Thymus (tissue), 11 donors: ENCODE data around the gene C2orf92. TPM values are rescaled to one million over a fixed set of nuclear protein-coding genes. Genes with fewer than 3 reads are reported as not detected.
"Not testable (repeated sequence)": the region's sequence is repeated elsewhere in the genome, so short reads cannot be mapped to it uniquely, and the experiment has no call there.

Experiments used
- DNase-seq, 9 donors: peaks; one replicate each; pipeline ENCODE4 v3.0.0-alpha.2; 2013; ENCODE audit warnings: low spot score in 9 of 9, low read depth in 6 of 9, missing footprints in 1 of 9
- H3K27ac ChIP-seq, 2 donors: one replicate each; pipeline ENCODE4 v1.5.1; 2013; ENCODE audit warnings: control low read depth in 1 of 2, low read depth in 1 of 2, low read length in 1 of 2, mild to moderate bottlenecking in 1 of 2, moderate library complexity in 1 of 2
- H3K27me3 ChIP-seq, 2 donors: one replicate each; pipeline ENCODE4 v1.5.1; 2013; ENCODE audit warnings: low read length in 1 of 2; ENCODE audit not compliant: control insufficient read depth in 2 of 2, insufficient read depth in 1 of 2
- H3K36me3 ChIP-seq, 2 donors: one replicate each; pipeline ENCODE4 v1.5.1; 2013; ENCODE audit warnings: low read length in 1 of 2, mild to moderate bottlenecking in 1 of 2, moderate library complexity in 1 of 2; ENCODE audit not compliant: control insufficient read depth in 2 of 2, insufficient read depth in 2 of 2
- H3K4me1 ChIP-seq, 2 donors: one replicate each; pipeline ENCODE4 v1.5.1; 2013; ENCODE audit warnings: low read length in 2 of 2; ENCODE audit not compliant: control insufficient read depth in 2 of 2, insufficient read depth in 2 of 2
- H3K4me3 ChIP-seq, 2 donors: one replicate each; pipeline ENCODE4 v1.5.1; 2013; ENCODE audit warnings: low read length in 2 of 2, control low read depth in 1 of 2, mild to moderate bottlenecking in 1 of 2
- H3K9me3 ChIP-seq, 2 donors: one replicate each; pipeline ENCODE4 v1.5.1; 2013; ENCODE audit warnings: low read length in 1 of 2, mild to moderate bottlenecking in 1 of 2; ENCODE audit not compliant: control insufficient read depth in 2 of 2, insufficient read depth in 1 of 2
- WGBS: extraction: QIAGEN DNeasy Blood & Tissue Kit; methylation state at CpG from one replicate; pipeline ENCODE4 v1.1.7; 2013; 5-methylcytosine and 5-hydroxymethylcytosine counted together
- polyA plus RNA-seq: library from polyadenylated mRNA; stranded (reverse); fragments of 200-250 nt; gene quantifications from one replicate; pipeline ENCODE4 v1.2.3, GENCODE V29; 2013
- total RNA-seq: library from RNA; stranded (reverse); fragments of 120-200 nt; gene quantifications from one replicate; pipeline ENCODE4 v1.2.4, GENCODE V29; 2013
- donor health status: healthy.

C2orf92 gene
- total and polyA plus RNA-seq, 2 donors = 2.9 to 13.1 TPM

GRCh38 chr2:97707362-97708047 is 38.0 kb downstream of the C2orf92 start:
- no peak overlapping the region for H3K27ac ChIP-seq
- H3K27me3 ChIP-seq = no peaks in the 10 kb centered on the region
- no peak for DNase-seq
- H3K4me1 ChIP-seq = peaks cover 22 to 33% of the 10 kb centered on the region in 2 donors
- 93% methylated on average over 11 of the region's 11 CpGs for whole genome bisulfite sequencing
- H3K4me3 ChIP-seq = no peak overlapping the region
- no peaks in the 10 kb centered on the region for H3K9me3 ChIP-seq
- no peaks in the 10 kb centered on the region for H3K36me3 ChIP-seq

- Histone ChIP-seq H3K36me3 (no peaks in the 10 kb centered on the region), H3K4me3 (no peak overlapping the region), H3K4me1 (peaks cover 27 to 38% of the 10 kb centered on the region in 2 donors), H3K27ac (no peak overlapping the region), H3K9me3 (no peaks in the 10 kb centered on the region), H3K27me3 (no peaks in the 10 kb centered on the region)
- DNase-seq = no peak
- WGBS = 85% methylated on average over 4 of the region's 4 CpGs
Observed at GRCh38 chr2:97708048-97708380, 38.5 kb downstream of the C2orf92 start.

GRCh38 chr2:97708608-97709007 is 39.1 kb downstream of the C2orf92 start:
- H3K27ac ChIP-seq = no peak overlapping the region
- no peaks in the 10 kb centered on the region for H3K36me3 ChIP-seq
- 98% methylated on average over 8 of the region's 8 CpGs for WGBS
- H3K4me3 ChIP-seq = no peak overlapping the region
- DNase-seq = no peak
- peaks cover 31 to 42% of the 10 kb centered on the region in 2 donors for H3K4me1 ChIP-seq
- H3K9me3 ChIP-seq = no peaks in the 10 kb centered on the region
- no peaks in the 10 kb centered on the region for H3K27me3 ChIP-seq

GRCh38 chr2:97711394-97711711 is 41.8 kb downstream of the C2orf92 start:
- Histone ChIP-seq H3K27me3 (no peaks in the 10 kb centered on the region), H3K4me3 (no peak overlapping the region), H3K9me3 (no peaks in the 10 kb centered on the region), H3K36me3 (peaks cover 16 to 21% of the 10 kb centered on the region in 2 donors), H3K4me1 (peaks cover 45 to 64% of the 10 kb centered on the region in 2 donors), H3K27ac (no peak overlapping the region)
- 96% methylated on average over 6 of the region's 6 CpGs for WGBS
- DNase-seq = no peak

GRCh38 chr2:97712175-97712574 is 42.7 kb downstream of the C2orf92 start:
- H3K4me1 ChIP-seq = peaks cover 54 to 72% of the 10 kb centered on the region in 2 donors
- peaks cover 24 to 29% of the 10 kb centered on the region in 2 donors for H3K36me3 ChIP-seq
- H3K9me3 ChIP-seq, H3K4me3 ChIP-seq, DNase-seq, H3K27me3 ChIP-seq: not testable (repeated sequence)
- peak overlapping the region; percentile 85 to 92 for H3K27ac ChIP-seq
- WGBS = 96% methylated on average over 9 of the region's 9 CpGs

GRCh38 chr2:97712693-97713295 is 43.3 kb downstream of the C2orf92 start:
- Histone ChIP-seq H3K4me3 (peak overlapping the region; percentile 64 to 82), H3K9me3 (no peaks in the 10 kb centered on the region), H3K27ac (peak overlapping the region; percentile 85 to 92), H3K4me1 (peaks cover 60 to 78% of the 10 kb centered on the region in 2 donors), H3K27me3 (no peaks in the 10 kb centered on the region), H3K36me3 (peaks cover 28 to 29% of the 10 kb centered on the region in 2 donors)
- WGBS = 46% methylated on average over 11 of the region's 11 CpGs
- DNase-seq = no peak

- Histone ChIP-seq H3K36me3 (peaks cover 32 to 35% of the 10 kb centered on the region in 2 donors), H3K4me1 (peaks cover 63 to 78% of the 10 kb centered on the region in 2 donors), H3K4me3 (peak within 1 kb of the TSS; percentile 64 to 82), H3K27me3 (no peaks in the 10 kb centered on the region), H3K27ac (peak within 1 kb of the TSS; percentile 85 to 92), H3K9me3 (no peaks in the 10 kb centered on the region)
- 23% methylated on average over 21 of the region's 21 CpGs for WGBS
- peak; percentile 70 to 92 (median 81) for DNase-seq
Observed at GRCh38 chr2:97713296-97714083, 44.0 kb downstream of the C2orf92 start, which contains the start of gene ZAP70. ZAP70 (plus strand) TSS chr2:97713576; CDS start chr2:97724037, 10,461 bp downstream.

- DNase-seq = peak in 1 of 9 donors; percentile 28
- H3K4me3 ChIP-seq = peak overlapping the region; percentile 64 to 82
Observed at GRCh38 chr2:97714084-97714949, 44.8 kb downstream of the C2orf92 start.

More at GRCh38 chr2:97714084-97714949, 44.8 kb downstream of the C2orf92 start:
- H3K36me3 ChIP-seq = peaks cover 32 to 38% of the 10 kb centered on the region in 2 donors
- H3K27ac ChIP-seq = peak overlapping the region; percentile 85 to 92
- H3K27me3 ChIP-seq = no peaks in the 10 kb centered on the region
- H3K9me3 ChIP-seq = no peaks in the 10 kb centered on the region
- WGBS = 37% methylated on average over 17 of the region's 17 CpGs
- peaks cover 66 to 86% of the 10 kb centered on the region in 2 donors for H3K4me1 ChIP-seq
